ENCODE data around the gene PELI1.

DNA sequence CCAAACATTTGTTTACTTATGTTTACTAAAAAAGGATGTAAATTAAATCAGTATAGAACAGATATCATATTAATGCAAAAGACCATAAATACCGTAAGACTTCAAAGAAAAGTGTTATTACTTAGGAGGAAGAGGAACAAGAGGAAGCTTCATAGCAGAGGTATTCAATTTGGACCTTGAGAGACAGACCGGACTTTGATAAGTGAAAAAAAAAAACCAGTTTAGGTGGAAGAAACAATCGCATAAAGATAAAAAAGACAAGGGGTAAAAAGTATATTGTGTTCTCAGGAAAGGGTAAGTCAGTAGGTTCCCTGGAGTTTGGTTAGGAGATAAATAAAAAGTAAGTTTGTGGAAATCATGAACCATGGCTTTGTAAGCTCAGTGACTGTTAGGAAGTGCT is 17.6 kb downstream of the PELI1 start:
- TF ChIP-seq POLR2A (IDR thresholded peaks at IDR 0.05), result no peak
- TF ChIP-seq, protein P1, sequence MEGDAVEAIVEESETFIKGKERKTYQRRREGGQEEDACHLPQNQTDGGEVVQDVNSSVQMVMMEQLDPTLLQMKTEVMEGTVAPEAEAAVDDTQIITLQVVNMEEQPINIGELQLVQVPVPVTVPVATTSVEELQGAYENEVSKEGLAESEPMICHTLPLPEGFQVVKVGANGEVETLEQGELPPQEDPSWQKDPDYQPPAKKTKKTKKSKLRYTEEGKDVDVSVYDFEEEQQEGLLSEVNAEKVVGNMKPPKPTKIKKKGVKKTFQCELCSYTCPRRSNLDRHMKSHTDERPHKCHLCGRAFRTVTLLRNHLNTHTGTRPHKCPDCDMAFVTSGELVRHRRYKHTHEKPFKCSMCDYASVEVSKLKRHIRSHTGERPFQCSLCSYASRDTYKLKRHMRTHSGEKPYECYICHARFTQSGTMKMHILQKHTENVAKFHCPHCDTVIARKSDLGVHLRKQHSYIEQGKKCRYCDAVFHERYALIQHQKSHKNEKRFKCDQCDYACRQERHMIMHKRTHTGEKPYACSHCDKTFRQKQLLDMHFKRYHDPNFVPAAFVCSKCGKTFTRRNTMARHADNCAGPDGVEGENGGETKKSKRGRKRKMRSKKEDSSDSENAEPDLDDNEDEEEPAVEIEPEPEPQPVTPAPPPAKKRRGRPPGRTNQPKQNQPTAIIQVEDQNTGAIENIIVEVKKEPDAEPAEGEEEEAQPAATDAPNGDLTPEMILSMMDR (IDR thresholded peaks at IDR 0.05), result no peak

Measured in uterus (tissue), 2 donors.